CD4-positive, alpha-beta T cell treated with Interleukin-4 for 4 hours (primary cell): ENCODE measurements around the gene KIAA0753.
"Not testable (repeated sequence)": the region's sequence is repeated elsewhere in the genome, so short reads cannot be mapped to it uniquely, and the experiment has no call there.

Source experiments
- DNase-seq: peaks from one replicate; pipeline ENCODE4 v3.0.0-alpha.2; 2020

Gene KIAA0753

DNA sequence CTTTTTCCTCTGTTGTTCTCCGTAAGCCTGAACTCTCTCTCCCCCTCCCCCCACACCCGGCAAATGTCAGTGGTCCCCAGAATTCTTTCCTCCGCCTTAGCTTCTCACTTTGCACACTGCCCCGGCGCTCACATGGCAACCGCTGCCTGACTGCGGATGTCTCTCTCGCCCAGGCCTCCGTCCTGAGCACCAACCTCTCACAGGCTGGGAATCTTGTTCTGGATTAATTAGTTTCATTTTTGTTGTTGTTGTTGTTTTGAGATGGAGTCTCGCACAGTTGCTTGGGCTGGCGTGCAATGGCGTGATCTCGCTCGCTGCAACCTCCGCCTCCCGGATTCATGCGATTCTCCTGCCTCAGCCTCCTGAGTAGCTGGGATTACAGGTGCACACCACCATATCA lies 27.7 kb upstream of the KIAA0753 start:
- DNase-seq, result no peak

DNA sequence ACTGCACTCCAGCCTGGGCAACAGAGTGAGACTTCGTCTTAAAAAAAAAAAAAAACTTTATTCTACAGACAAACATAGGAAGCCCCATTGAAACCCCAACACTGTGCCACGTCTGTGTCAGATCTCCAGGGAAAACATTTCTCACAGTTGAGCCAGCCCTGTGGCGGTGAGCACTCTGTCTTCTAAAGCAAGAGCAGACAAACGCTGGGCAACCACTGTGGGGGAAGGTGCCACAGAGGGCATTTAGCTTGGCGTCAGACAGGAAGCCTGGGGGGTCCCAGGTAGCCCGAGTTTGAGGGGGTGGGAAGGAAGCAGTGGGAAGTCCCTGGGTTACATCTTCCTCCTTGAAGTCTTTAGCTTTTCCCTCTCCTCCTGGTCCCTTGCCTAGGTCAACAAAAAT lies 27.0 kb upstream of the KIAA0753 start:
- no peak for DNase-seq

DNA sequence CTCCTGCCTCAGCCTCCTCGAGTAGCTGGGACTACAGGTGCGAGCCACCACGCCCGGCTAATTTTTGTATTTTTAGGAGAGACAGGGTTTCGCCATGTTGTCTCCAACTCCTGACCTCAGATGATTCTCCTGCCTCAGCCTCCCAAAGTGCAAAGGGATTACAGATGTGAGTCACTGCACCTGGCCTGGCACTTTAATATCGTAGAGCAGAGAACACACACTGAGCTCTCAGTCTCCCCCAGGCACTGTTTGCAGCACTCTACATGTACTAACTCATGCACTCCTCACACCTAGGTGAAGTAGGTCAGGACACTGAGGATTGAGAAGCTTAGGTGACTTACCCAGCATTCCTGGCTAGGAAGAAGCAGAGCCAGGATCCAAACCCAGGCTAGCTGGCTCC lies 26.0 kb upstream of the KIAA0753 start:
- DNase-seq, result no peak

DNA sequence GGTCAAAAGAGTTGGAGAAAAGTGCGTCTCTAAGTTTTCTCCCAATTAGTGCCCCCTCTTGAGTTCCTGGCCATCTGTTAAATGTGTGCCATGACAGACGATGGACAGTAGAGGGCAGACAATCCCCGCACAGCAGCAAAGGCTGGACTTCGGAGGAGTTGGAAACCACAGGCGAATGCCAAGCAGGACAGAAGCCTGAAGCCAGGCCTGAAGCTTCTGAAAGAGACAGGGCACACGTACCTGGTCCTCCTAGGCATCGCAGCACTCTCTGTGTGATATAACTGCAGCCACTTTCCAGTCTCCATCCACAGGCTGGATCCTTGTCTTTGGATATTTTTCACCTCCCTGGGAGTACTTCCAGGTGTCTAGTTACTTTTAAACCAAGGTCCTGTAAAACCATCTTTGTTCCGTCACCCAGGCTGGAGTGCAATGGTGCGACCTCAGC lies 25.6 kb upstream of the KIAA0753 start:
- peak; percentile 42 for DNase-seq

DNA sequence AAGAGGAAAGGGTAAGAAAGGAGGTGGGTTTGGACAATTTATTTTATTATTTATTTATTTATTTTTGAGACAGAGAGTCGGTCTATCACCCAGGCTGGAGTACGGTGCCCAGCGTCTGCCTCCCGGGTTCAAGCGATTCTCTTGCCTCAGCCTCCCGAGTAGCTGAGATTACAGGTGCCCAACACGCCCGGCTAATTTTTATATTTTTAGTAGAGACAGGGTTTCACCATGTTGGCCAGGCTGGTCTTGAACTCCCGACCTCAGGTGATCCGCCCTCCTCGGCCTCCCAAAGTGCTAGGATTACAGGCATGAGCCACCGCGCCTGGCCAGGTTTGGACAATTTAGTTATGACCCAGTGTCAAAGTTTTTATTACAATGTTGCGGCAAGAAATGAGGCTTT lies 22.7 kb upstream of the KIAA0753 start:
- not testable (repeated sequence) for DNase-seq

GRCh38 chr17:6661464-6661848 lies 20.9 kb upstream of the KIAA0753 start:
- no peak for DNase-seq

- no peak for DNase-seq
Observed at GRCh38 chr17:6660805-6661463, 20.4 kb upstream of the KIAA0753 start.

- DNase-seq, result no peak
Observed at GRCh38 chr17:6660101-6660500, 19.6 kb upstream of the KIAA0753 start.

DNA sequence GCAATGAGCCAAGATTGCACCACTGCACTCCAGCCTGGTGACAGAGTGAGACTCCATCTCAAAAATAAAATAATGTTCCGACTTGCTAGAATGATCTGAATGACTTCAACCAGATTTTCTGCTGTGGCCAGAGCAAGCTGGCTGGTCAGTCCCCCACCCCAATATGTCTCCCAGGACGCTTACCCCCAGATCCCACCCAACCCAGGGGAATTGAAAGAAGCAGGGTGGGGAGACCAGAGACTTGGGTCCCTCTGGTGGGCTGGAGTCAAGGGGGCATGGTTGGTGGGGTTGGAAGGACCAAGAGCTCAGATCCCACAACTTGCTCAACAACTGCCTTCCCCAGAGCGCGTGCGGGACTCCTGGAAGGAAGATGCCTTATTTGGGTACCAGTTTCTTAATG lies 17.9 kb upstream of the KIAA0753 start:
- DNase-seq, result not testable (repeated sequence)

- DNase-seq, result no peak
Observed at GRCh38 chr17:6657633-6658287, 17.2 kb upstream of the KIAA0753 start.

GRCh38 chr17:6656797-6657632 lies 16.5 kb upstream of the KIAA0753 start:
- peak; percentile 57 for DNase-seq

- not testable (repeated sequence) for DNase-seq
Observed at GRCh38 chr17:6655732-6656361, 15.3 kb upstream of the KIAA0753 start.

GRCh38 chr17:6654841-6655731 lies 14.6 kb upstream of the KIAA0753 start:
- DNase-seq, result no peak

DNA sequence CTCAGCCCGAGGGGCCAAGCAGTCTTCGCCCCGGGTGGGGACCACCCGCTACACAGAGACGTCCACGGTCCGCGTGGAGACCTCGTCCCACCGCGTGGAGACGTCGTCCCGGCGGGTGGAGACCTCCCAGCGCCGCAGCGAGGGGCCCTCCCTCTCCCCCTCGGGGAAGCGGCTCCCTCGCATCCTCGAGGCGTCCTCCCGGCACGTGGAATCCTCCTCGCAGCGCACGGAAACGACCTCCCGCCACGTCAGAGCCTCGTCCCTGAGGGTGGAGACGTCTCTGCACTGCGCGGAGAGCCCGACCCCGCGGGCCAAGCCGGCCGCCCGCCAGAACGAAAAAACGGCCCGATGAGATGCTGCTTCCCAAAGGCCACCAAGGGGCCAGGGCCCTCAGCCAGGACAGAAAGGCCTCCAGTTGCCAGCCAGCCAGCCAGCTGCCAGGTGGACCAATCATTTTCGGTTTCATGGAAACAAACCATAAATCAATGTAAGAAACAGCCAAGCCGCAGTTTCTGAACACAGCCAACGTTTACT lies 11.5 kb upstream of the KIAA0753 start:
- no peak for DNase-seq

DNA sequence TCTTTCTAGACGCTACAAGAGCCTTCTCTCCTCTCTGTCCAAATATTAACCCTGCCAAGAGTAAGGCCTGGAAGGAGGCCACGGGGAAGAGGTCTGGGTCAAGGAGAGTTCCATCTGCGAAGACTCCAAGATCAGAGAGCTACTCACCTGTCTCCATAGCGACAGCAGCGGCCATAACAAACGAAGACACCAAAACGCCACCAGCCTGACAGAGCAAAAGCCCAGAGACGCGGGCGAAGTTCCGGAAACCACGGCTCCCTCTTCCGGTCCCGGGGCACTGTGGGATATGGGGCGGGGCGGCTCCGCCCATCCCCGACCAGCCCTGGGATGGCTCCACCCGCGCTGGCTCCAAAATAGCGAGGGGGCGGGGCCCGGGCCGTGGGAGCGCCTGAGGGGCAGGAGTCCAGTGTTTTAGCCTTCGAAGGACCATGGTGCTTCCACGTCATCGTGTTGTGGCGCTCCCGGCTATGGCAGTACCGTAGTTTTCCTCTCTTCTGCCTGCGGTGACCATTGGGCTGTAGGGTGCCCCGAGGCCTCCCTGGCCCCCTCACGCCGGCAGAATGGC lies 10.9 kb upstream of the KIAA0753 start, which contains the start of the genes C17orf100 and MED31:
TSS of gene C17orf100 (plus strand) at position 409 of the 565 bp plus-strand sequence. CDS start at position 561, 152 bp downstream.
TSS of gene MED31 (minus strand) at position 252 of the 565 bp plus-strand sequence. CDS start at position 175, 77 bp downstream.
- peak; percentile 95 for DNase-seq

DNA sequence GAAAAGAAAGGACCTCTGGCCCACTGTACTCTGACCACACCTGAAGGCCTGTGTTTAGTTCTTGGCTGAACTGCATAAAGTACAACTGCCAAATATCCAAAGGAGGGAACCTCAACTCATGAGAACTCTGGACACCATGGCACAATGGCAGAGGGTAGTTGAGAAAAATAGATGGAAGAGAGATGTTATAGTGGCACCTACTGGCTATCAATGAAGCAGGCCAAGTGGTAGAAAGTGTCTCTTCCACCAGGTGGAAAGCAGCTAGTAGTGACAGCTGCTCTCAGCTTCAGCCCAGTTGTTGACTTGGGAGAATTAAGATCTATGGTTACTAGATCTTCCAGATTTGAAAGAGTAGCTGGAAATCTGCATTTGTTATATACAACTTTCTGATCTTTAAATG lies 7.7 kb upstream of the KIAA0753 start:
- DNase-seq, result no peak

DNA sequence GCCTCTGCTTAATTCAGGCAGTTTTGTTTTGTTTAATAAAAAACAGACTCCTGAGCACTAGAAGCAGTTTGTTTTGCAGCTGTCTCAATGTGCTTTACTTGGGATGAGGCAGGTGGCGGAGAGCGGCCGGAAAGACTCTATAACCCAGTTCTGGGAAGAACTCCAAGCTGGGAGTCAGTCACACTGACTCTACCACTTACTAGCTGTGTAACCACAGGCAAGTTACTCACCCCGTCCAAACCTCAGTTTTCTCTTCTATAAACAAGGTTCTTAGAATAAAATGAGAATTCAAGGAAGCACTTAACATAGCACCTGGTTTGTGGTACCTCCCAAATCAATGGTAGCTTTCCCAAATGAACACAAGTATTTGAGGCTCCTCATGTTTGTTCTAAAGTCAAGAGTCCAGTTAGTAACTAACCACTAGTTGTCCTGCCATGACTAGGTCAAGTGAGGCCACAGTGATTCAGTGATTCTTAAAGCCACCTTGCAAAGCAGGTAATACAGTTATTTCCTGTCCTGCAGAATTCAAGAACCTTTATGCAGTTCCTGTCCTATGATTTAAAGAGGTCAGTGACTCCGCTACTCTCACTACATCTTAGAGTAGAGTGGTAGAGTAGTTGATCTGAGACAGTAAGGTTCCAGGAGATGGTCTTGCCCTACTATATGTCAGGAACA lies 3.1 kb upstream of the KIAA0753 start:
- no peak for DNase-seq

DNA sequence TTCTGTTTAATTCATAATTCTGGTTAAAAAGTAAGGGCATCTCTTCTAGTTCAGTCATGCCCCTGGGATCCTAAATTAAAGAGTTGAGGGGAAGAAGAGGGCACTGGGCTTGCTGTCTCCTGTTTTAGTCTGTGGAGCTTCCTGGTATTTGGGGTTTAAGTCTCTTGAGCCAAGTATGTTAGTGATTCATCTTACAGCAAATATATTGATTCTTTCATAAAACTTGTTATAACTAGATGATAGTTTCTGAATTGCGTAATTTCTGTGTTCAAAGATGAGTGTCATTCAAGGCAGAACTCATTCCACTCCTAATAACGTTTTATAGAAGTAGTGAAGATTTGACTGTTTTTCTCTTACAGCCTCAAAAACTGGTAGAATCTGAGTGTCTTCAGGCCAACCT lies 2.1 kb upstream of the KIAA0753 start:
- no peak for DNase-seq

- no peak for DNase-seq
Observed at GRCh38 chr17:6641247-6641863, 844 bp upstream of the KIAA0753 start.
